NAMALWA (cell line): ENCODE data around the gene GRK5.

ENCODE experiments used
- DNase-seq: peaks from one replicate; pipeline ENCODE4 v3.0.0-alpha.2; 2015; ENCODE audit warnings: low spot score

Gene GRK5

DNA sequence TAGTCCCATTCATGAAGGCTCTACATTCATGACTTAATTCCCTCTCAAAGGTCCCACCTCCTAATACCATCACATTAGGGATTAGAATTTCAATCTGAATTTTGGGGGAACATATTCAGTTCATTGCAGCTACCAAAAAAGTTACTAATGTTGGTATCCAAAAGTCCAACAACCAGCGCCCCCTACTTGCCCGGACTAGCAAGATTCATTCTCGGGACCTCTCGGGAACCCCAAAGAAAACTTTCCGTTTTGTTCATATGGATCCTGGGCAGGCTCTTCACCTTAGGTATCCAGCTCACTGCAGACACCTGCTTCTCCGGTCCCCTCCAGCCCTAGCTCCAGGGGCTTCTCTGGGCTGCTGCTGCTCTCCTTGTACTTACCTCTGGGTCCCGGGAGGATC is 8.9 kb upstream of the GRK5 start:
- DNase-seq = peak; percentile 33

DNA sequence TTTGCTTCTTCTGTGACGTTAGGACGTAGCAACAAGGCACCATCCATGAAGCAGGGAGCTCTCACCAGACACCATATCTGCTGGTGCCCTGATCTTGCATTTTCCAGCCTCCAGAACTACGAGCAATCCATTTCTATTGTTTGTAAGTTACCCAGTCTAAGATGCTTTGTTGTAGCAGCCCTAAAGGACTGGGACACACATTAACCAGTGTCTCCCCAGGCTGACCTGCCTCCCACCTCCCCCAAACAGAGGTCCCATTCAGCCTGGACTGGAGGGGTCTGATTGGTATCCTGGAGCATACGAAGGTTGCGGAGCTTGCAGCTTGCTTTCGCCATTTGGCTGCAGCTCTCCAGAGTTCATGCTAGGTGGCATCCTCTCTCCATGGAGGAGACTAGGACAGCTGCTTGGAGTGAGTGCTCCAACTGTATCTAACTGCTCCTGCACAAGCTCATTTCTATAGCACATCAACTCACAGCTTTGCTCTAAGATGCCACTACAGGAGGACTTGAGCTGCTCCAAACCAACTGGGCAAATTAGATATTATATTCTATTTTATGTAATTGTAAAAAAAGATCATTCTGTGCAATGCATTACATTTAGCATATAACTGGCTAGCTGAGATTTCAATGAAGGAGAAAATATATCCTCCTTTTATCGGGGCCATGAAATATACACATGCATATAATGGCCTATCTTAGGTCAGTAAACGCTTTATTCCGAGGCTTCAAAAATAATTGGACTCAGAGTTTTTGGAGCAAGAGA is 8.0 kb upstream of the GRK5 start:
- DNase-seq = peak; percentile 63

DNA sequence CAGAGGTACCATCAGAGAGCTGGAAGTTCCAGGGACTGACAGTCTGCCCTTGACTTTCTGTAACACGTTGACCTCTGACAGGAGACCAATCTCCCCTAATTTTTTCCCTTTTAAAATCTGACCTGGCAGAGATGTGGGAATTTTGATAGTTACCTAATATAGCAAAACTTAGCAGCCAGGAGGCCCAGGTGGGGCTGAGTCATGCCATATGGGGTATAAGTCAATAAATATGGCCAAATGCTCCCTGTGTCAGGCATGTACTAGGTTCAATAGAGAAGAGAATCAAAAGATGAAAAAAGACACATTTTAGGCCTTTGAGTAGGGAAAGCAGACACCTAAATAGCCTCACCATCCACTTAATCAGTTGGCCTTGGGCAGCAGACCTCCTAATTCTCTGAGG is 6.1 kb upstream of the GRK5 start:
- DNase-seq = no peak

DNA sequence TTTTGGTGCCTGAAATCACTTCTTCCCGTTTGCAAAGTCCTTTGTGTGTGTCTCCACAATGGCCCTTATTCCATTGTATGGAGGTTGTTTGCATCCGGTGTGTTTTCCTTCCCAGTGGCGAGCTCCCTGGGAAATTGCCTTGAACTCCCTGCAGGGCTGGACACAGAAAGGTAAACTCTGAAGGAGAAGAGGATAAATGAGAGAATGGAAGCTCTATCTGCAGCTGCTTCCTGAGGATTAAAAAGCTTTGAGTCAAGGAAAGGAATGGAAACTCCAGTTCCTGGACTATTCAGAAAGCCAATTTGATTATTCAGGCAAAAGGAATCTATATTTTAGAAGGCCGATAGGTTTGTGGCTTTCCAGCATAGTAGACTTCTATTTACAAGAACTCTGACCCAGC is 4.4 kb upstream of the GRK5 start:
- DNase-seq = no peak

- no peak for DNase-seq
These were observed 1.3 kb upstream of the GRK5 start for GRCh38 chr10:119205894-119206602.

DNA sequence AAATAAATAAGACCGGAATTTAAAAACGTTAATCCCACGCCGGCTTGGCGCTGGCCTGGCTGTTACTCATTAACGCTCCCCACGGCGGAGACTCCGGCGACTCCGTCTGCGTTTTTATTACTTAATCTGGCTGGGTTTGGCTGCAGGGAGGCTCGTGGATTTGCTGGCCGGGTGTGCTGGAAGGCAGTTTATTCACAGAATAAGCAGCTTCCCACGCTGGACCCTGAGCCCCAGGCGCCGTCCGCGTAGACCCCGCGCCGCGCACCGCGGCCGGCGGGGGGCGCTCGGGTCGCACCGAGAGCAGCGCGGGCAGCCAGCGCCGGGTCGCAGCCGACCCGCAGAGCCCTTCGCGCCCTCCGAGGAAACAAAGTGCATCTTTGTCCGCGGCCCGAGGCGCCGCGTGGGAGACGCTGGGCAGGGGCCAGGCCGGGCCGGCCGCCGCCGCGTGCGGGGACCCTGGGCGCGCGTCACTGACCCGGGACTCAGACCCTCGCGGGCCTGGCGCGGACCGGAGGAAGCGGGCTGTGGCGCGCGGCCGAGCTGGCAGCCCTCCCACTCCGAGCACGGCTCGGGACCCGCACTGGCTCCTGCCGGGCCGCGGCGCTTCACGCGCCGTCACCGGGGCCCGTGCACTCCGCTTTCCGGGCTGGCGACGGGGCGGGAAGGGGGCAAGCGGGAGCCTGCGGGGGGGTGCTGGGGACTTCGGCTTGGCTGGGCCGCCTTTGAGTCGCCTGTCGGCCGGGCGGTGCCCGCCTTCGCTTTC is 587 bp upstream of the GRK5 start:
- DNase-seq = peak; percentile 79

- peak; percentile 67 for DNase-seq
These were observed 562 bp downstream of the GRK5 start for GRCh38 chr10:119207713-119208552.

- DNase-seq = no peak
These were observed 1.2 kb downstream of the GRK5 start for GRCh38 chr10:119208553-119208940.

DNA sequence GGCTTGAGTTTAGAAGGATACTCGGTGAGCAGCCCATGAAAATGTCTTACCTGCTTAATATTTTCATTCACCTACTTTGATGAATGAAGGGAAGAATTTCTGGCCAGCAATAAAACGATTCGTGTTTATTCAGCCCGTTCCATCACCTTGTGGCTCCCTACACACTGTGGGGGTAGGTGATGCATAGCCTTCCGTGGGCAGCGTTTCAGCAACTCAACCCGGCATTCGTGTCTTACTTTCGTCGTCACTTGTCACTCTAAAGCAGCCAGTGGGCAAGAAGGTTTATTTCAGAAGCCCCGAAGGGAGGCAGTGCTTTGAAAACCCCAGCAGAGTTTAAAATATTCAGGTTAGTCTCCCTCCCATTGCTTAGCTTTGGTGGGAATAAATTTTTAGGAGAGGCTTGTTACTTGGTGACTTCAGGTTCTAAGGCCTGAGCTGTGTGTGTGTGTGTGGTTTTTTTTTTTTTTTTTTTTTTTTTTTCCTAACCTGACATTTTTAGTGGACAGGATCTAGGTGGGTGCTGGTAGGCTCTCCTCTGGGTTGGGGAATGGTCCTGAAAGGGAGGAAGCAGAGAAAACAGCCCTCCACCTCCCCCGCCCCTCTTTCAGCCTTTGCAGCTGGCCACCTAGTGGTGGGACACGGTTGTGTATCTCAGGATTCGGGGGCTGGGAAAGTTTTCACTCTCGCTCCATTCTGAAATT is 1.8 kb downstream of the GRK5 start:
- peak; percentile 65 for DNase-seq

DNA sequence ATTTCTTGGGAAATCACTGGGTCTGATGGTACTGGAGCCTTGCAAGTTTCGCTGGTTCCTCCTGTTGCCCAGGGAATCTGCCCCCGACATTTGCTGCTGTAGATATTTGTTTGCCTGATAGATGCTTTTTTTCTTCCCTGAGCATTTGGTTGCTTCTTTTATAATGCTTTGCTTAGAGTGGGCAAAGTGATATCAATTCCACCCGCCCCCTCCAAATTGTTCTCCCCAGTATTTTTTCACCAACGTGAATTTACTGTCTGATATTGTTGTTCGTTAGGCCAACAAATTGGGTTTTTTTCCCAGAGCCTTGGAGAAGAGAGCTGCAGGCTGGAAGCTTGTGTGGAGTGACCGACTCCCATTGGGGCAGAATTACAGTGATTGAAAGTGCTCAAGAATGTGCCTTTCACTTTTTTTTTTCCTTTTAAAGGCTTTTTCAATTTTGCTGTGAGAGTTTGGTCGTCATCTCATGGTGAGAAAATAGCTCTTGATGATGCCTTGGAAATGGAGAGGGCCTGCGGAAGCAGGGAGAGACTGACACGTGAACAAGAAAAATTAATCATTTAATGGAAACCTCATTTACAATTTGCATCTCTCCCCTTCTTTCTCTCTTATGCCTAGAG is 2.5 kb downstream of the GRK5 start:
- no peak for DNase-seq

DNA sequence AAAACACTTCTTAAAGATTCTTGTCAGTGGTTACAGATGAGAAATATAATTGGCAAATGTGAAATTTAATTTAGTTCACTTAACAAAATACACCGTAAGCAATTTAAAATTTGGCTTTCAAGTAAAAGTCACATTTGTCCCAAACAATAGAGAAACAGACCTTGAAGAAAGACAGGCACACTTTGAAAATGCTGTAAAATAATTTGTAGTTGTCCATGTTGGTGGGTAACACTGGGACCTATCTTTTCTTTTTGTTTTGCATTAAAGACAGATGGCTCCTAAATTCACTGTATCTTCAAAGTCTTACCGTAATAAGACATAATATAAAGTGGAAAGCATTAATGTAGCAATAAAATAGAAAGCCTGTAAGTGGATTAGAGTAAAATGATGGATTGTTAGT is 3.3 kb downstream of the GRK5 start:
- DNase-seq = no peak

- no peak for DNase-seq
These were observed 3.8 kb downstream of the GRK5 start for GRCh38 chr10:119211176-119211575.

GRCh38 chr10:119211625-119212441 is 4.5 kb downstream of the GRK5 start:
- no peak for DNase-seq

GRCh38 chr10:119215371-119215770 is 8.0 kb downstream of the GRK5 start:
- no peak for DNase-seq

DNA sequence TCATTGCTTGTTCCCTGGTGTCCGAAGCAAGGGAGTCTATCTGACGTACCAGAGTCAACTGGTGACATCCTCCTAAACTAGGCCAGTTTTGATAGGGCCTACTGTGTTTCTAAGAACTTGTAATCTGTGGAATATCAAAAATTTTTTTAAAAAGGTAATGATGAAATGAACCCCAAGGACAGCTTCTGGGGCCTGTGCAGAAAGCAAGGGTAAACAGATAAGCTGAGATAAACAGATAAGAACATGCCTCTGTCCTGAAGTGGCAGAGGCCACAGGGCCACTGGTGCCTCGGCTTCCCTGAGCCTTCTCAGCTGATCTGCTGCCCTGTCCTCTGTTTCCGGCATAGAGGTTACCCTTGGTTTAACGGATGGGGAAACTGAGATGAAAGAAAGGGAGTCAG is 8.8 kb downstream of the GRK5 start:
- DNase-seq = no peak

DNA sequence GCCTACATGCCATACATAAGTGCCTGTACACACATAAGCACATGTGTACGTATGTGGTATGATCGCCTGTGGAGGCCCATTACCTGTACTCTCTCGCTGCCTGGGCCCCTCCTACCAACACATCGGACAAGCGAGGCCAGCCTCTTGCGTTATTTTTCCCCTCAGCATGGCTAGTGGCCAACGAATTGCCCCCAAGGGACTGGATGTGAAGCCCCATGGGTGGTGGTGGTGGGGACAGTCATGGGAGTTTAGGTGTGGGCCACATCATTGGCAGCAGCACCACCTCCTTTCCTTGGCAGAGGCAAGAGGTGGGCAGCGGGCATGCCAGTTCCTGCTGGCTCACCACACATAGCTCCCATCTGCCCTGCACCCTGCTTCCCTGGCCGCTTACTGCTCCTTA is 10.0 kb downstream of the GRK5 start:
- no peak for DNase-seq

DNA sequence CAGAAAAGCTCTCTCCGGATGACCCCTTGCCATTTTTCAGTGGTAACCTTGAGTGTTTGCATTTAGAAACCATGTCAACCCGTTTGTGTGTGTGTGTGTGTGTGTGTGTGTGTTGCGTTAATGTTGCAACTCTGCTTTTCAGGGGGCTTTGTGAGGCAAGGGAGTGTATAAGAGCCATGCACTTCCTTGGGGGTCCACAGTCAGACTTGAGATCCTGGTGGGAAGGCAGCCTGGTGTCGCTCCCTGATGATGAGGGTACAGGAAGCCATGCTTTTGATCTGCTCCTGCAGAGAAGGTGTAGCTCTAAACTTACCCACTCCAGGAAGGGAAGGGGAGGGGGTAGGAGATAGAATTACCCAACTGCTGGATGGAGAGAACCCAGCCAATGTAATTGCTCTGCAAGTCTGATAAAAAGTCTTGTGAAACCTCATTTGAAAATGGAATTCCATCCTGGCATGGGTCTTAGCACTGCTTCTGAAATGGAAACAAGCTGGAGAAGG is 10.7 kb downstream of the GRK5 start:
- DNase-seq = no peak

DNA sequence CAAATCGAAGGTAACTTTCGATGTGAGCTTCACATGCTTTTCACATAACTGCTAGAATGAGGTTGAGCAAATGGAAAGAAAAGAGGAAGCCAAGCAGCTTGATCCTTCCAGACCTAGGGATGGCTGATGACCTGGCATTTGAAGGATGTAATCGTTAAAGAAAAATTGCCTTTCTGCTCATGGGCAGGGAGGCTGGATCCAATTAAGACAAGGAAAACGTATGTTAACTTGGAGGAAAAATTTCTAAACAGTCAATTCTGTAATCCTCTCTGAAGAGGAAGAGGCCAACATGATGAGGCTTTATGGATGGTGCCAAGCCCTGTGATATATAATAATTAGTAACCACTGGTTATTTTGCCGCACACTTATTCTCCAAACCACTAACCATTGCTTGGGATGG is 12.5 kb downstream of the GRK5 start:
- DNase-seq = no peak

- DNase-seq = no peak
These were observed 13.8 kb downstream of the GRK5 start for GRCh38 chr10:119221201-119221600.

DNA sequence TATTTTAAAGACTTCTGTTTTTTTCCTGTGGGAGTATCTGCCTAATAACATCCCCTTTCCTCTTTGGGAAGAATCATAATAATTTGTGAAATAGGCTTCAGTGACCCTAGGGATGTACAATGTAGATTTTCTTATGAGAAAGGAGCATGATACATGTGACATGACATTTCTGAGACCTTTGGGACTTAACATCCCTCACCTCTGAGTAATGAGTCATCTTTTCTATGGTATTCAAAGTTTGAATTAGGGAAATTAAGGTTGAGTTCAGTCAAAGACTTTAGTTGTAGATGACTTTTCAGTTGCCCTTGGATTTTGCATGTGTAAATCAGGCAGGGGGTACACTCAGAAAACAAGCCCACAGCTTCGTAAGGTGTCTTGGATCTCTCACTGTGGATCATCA is 14.3 kb downstream of the GRK5 start:
- DNase-seq = no peak
